GM12878 (cell line): ENCODE measurements around the gene CLEC16A. TPM values are rescaled to one million over a fixed set of nuclear protein-coding genes. Genes with fewer than 3 reads are reported as not detected.

Experiments used
- ATAC-seq: fragments of 200-7000 bp; cut with Tn5 transposase; 3 replicates; pipeline ENCODE4 v1.9.1; 2020; ENCODE audit warnings: mild to moderate bottlenecking, moderate library complexity
- BruUV-seq: library from RNA; stranded (reverse); fragments of 400-500 nt; replicated peaks from 2 replicates; lab custom pipeline; 2021; lab: Mats Ljungman, UMichigan
- CTCF ChIA-PET: fragments of 300-600 bp; sonication (Branson Sonifier 250); formaldehyde crosslinking; extraction: SDS; loops from one replicate; lab custom pipeline; 2021; ENCODE audit warnings: inconsistent platforms; lab: Yijun Ruan, JAX
- POLR2A ChIA-PET: fragments of 350-600 bp; formaldehyde crosslinking; extraction: SDS; loops from one replicate; lab custom pipeline; 2021; ENCODE audit warnings: inconsistent platforms; lab: Charles Lee
- RAD21 ChIA-PET: fragments of 300-600 bp; sonication (Branson Sonifier 250); formaldehyde crosslinking; loops from one replicate; lab custom pipeline; 2023; ENCODE audit warnings: antibody characterized with exemption; ENCODE audit not compliant: unreplicated experiment; lab: Charles Lee
- SMC1A ChIA-PET: fragments of 300-600 bp; sonication (Branson Sonifier 250); formaldehyde crosslinking; loops from one replicate; lab custom pipeline; 2023; ENCODE audit not compliant: unreplicated experiment, uncharacterized antibody; lab: Charles Lee
- DNase-seq: peaks from one replicate; pipeline ENCODE4 v3.0.0-alpha.2; 2011; ENCODE audit warnings: low read depth, low spot score
- FAIRE-seq: peaks from 3 replicates; lab custom pipeline; 2011; peaks lifted over from hg19 to GRCh38; lab: Jason Lieb, UNC
- H2AFZ ChIP-seq: 2 replicates; pipeline ENCODE4 v1.6.0; 2011; ENCODE audit warnings: low read depth, low read length, control low read depth; ENCODE audit not compliant: control insufficient read depth
- H3K27ac ChIP-seq: 2 replicates; pipeline ENCODE4 v1.5.1; 2011; ENCODE audit warnings: control low read depth; ENCODE audit not compliant: control insufficient read depth, insufficient read depth
- H3K27me3 ChIP-seq, 2 experiments: replicated peaks in 1 of 2; 2 replicates each; pipeline versions ENCODE4 v1.6.0 to v1.6.1; 2011; ENCODE audit warnings: low read length in 1 of 2; ENCODE audit not compliant: control insufficient read depth in 2 of 2, insufficient read depth in 2 of 2
- H3K36me3 ChIP-seq, 2 experiments: 2 replicates each; pipeline ENCODE4 v1.5.1; 2011; ENCODE audit warnings: low read length in 1 of 2; ENCODE audit not compliant: control insufficient read depth in 2 of 2, insufficient read depth in 2 of 2
- H3K4me1 ChIP-seq: 2 replicates; pipeline ENCODE4 v1.6.1; 2011; ENCODE audit warnings: mild to moderate bottlenecking, low read length, moderate library complexity, mixed read lengths; ENCODE audit not compliant: control insufficient read depth, insufficient read depth
- H3K4me2 ChIP-seq: 2 replicates; pipeline ENCODE4 v1.6.0; 2011; ENCODE audit warnings: control low read depth; ENCODE audit not compliant: control insufficient read depth, insufficient read depth
- H3K4me3 ChIP-seq: fragments of 200-600 bp; sonication (generic); 2 replicates; pipeline ENCODE4 v1.5.1; 2016
- H3K79me2 ChIP-seq: 2 replicates; pipeline ENCODE4 v1.6.0; 2011; ENCODE audit warnings: low read length; ENCODE audit not compliant: control insufficient read depth, insufficient read depth
- H3K9ac ChIP-seq: 2 replicates; pipeline ENCODE4 v1.8.0; 2011; ENCODE audit warnings: low read length, control low read depth, mixed read lengths; ENCODE audit not compliant: control insufficient read depth, insufficient read depth
- H3K9me3 ChIP-seq: replicated peaks from 3 replicates; pipeline ENCODE4 v1.5.1; 2011; ENCODE audit warnings: mild to moderate bottlenecking, low read length; ENCODE audit not compliant: control insufficient read depth, insufficient read depth
- H4K20me1 ChIP-seq: 2 replicates; pipeline ENCODE4 v1.6.0; 2011; ENCODE audit not compliant: control insufficient read depth, insufficient read depth
- CHD1 ChIP-seq: IDR thresholded peaks from 2 replicates; pipeline ENCODE4 v1.6.1; 2012; ENCODE audit warnings: low read depth, low read length, improper control_type of control experiment
- EED ChIP-seq: sonication (generic); IDR thresholded peaks from 2 replicates; pipeline ENCODE4 v1.6.1; 2016; ENCODE audit warnings: antibody characterized with exemption, low read depth
- KLF5 ChIP-seq: fragments of 450-650 bp; IDR thresholded peaks from 2 replicates; pipeline ENCODE4 v1.6.1; 2014; ENCODE audit warnings: mild to moderate bottlenecking; ENCODE audit not compliant: partially characterized antibody
- MEF2A ChIP-seq: IDR thresholded peaks from 2 replicates; pipeline ENCODE4 v1.6.1; 2011; ENCODE audit warnings: low read depth, mild to moderate bottlenecking, low read length, moderate library complexity; ENCODE audit not compliant: insufficient read depth
- MYC ChIP-seq: IDR thresholded peaks from 2 replicates; pipeline ENCODE4 v1.6.1; 2011; ENCODE audit warnings: mild to moderate bottlenecking, low read length, moderate library complexity, inconsistent platforms; ENCODE audit not compliant: insufficient read depth, insufficient replicate concordance, insufficient read length, severe bottlenecking
- NR2F1 ChIP-seq: fragments of 450-650 bp; conservative IDR thresholded peaks from 2 replicates; pipeline ENCODE4 v1.6.1; 2017; ENCODE audit warnings: mild to moderate bottlenecking
- RUNX3 ChIP-seq: IDR thresholded peaks from 2 replicates; pipeline ENCODE4 v1.6.1; 2012; ENCODE audit warnings: low read length, inconsistent platforms
- SMAD1 ChIP-seq: fragments of 450-650 bp; IDR thresholded peaks from 2 replicates; pipeline ENCODE4 v1.6.1; 2018; ENCODE audit warnings: mild to moderate bottlenecking, low read depth; ENCODE audit not compliant: partially characterized antibody
- SRF ChIP-seq, 2 experiments: IDR thresholded peaks; 2 replicates each; pipeline ENCODE4 v1.6.1; 2011; ENCODE audit warnings: low read depth in 2 of 2, low read length in 2 of 2, mild to moderate bottlenecking in 1 of 2, moderate library complexity in 1 of 2
- STAT1 ChIP-seq: fragments of 450-650 bp; conservative IDR thresholded peaks from 2 replicates; pipeline ENCODE4 v1.6.1; 2014; ENCODE audit warnings: antibody characterized with exemption, mild to moderate bottlenecking
- TAF1 ChIP-seq: IDR thresholded peaks from 2 replicates; pipeline ENCODE4 v1.6.1; 2011; ENCODE audit warnings: mild to moderate bottlenecking, low read depth, low read length, borderline replicate concordance
- YBX1 ChIP-seq: fragments of 450-650 bp; IDR thresholded peaks from 2 replicates; pipeline ENCODE4 v1.6.1; 2016; ENCODE audit warnings: antibody characterized with exemption
- WGBS: methylation state at CpG from one replicate; pipeline ENCODE4 v1.1.6; 2016; ENCODE audit warnings: low lambda C conversion rate; ENCODE audit not compliant: insufficient replicate concordance, insufficient coverage; ENCODE audit errors: missing lambda C conversion rate; 5-methylcytosine and 5-hydroxymethylcytosine counted together
- in situ Hi-C: fragments of 300-500 bp; cut with MboI; formaldehyde crosslinking; loops from 9 replicates; pipeline ENCODE4 v1.14.3; 2018; ENCODE audit warnings: mixed read lengths
- intact Hi-C: fragments of 100-400 bp; cut with micrococcal nuclease; formaldehyde crosslinking; loops from one replicate; pipeline ENCODE4 v1.14.2; 2022; ENCODE audit not compliant: unreplicated experiment
- polyA plus RNA-seq, 11 experiments: library from polyadenylated mRNA; depleted of rRNA in 4 of 11; unstranded in 6 of 11; stranded (reverse) in 5 of 11; fragments of >200 nt; fragmentation: Nextera tagmentation in 4 of 11; fragmentation: Illumina TruSeq in 1 of 11; extraction: Ambion mirVana in 4 of 11; extraction: Trizol in 1 of 11; gene quantifications; 1 replicate in 1 of 11; 2 replicates in 10 of 11; pipeline versions ENCODE4 v1.2.1 to v1.2.3, GENCODE V29; 2011 to 2016; ENCODE audit warnings: inconsistent platforms in 2 of 11, missing spikeins in 2 of 11, low read depth in 1 of 11
- total RNA-seq, 4 experiments: library from RNA; depleted of rRNA in 3 of 4; stranded (reverse); fragments of >200 nt in 3 of 4; fragmentation: Illumina TruSeq in 1 of 4; extraction: Trizol in 1 of 4; gene quantifications; 2 replicates each; pipeline versions ENCODE4 v1.2.1 to v1.2.3, GENCODE V29; 2013 to 2021
- TF ChIP-seq, protein P1 (sequence below): fragments of 450-650 bp; IDR thresholded peaks from 2 replicates; pipeline ENCODE4 v1.6.1; 2017; ENCODE audit warnings: low read depth, mild to moderate bottlenecking, moderate library complexity
- TF ChIP-seq, protein P2 (sequence below): fragments of 450-650 bp; conservative IDR thresholded peaks from 2 replicates; pipeline ENCODE4 v1.6.1; 2017; ENCODE audit warnings: mild to moderate bottlenecking, moderate library complexity

Gene CLEC16A
- total and polyA plus RNA-seq, 10 of the 15 experiments (the other 5 are each of a cell fraction or from before 2014, with no cell fraction given), result 1.5 to 28.8 (median 19.2) TPM

DNA sequence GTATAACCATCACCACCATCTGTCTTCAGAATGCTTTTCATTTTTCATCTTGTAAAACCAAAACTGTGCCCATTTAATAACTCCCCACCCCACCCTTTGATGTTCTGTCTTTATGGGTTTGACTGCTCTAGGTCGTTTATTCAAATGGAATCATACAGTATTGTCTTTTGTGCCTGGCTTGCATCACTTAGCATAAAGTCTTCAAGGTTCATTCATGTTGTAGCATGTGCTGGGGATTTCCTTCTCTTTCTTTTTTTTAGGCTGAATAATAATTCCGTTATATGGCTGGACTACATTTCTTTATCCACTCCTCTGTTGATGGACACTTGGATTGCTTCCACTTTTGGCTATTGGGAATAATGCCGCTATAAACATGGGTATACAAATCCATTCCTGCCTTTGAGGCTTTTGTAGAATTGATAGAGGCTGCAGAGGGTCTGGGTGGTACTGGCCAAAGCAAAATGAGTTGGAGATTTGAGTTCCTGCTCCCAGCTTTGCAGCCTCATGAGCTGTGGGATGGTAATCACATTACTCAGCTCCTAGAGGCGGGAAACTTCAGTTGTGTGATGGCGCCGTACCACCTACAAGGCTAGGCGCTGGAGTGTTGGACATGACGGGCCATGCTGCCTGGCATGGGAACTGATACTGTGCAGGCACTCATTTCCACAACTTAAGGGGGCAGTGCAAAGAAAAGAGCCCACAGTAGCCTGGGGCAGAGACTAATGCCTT is 64.8 kb downstream of the CLEC16A start (continued):
- TF ChIP-seq MEF2A, result no peak
- TF ChIP-seq, protein P1, sequence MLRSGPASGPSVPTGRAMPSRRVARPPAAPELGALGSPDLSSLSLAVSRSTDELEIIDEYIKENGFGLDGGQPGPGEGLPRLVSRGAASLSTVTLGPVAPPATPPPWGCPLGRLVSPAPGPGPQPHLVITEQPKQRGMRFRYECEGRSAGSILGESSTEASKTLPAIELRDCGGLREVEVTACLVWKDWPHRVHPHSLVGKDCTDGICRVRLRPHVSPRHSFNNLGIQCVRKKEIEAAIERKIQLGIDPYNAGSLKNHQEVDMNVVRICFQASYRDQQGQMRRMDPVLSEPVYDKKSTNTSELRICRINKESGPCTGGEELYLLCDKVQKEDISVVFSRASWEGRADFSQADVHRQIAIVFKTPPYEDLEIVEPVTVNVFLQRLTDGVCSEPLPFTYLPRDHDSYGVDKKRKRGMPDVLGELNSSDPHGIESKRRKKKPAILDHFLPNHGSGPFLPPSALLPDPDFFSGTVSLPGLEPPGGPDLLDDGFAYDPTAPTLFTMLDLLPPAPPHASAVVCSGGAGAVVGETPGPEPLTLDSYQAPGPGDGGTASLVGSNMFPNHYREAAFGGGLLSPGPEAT, result no peak
- TF ChIP-seq, protein P2, sequence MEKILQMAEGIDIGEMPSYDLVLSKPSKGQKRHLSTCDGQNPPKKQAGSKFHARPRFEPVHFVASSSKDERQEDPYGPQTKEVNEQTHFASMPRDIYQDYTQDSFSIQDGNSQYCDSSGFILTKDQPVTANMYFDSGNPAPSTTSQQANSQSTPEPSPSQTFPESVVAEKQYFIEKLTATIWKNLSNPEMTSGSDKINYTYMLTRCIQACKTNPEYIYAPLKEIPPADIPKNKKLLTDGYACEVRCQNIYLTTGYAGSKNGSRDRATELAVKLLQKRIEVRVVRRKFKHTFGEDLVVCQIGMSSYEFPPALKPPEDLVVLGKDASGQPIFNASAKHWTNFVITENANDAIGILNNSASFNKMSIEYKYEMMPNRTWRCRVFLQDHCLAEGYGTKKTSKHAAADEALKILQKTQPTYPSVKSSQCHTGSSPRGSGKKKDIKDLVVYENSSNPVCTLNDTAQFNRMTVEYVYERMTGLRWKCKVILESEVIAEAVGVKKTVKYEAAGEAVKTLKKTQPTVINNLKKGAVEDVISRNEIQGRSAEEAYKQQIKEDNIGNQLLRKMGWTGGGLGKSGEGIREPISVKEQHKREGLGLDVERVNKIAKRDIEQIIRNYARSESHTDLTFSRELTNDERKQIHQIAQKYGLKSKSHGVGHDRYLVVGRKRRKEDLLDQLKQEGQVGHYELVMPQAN, result no peak
- TF ChIP-seq RUNX3, result no peak
- no peak for TF ChIP-seq NR2F1
- no peak for TF ChIP-seq CHD1
- TF ChIP-seq SRF (IDR thresholded peaks at IDR 0.05; ENCODE audit: low read depth in 2 of 2, low read length in 2 of 2), result no peak

DNA sequence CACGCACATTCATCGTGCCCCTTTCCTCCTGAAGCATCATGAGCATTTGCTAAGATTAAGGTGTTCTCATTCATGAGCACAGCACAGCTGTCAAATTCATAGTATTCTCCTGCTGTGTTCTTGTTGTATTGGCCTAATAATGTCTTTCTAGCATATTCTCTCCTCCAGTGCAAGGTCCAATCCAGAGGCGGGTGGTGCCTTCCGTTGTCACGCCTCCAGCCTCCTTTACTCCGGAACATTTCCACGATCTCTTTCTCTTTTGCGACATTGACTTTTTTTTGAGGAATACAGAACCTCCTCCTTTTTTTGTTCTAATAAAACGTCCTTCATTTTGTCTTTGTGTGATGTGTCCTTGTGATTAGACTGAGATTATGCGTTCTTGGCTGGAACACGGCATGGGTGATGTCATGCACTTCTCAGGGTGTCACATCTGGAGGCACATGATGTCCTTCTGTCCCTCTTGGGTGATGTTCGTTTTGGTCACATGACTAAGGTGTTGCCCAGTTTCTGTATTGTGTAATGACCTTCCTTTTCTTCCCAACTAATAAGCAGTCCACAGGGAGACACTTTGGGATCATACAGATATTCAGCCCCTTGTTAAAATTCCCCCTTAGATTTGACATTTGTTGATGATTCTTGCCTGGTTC is 66.3 kb downstream of the CLEC16A start:
- ChIA-PET POLR2A (no interaction called here), SMC1A (interaction anchor here (1.1 kb wide), 1 partner anchor 15 kb away, joined by 6 read pairs; no protein-coding TSS in a partner anchor), RAD21 (no interaction called here), CTCF (no interaction called here)
- Histone ChIP-seq H3K27ac (no peak overlapping the region), H3K4me3 (no peak overlapping the region), H4K20me1 (no peaks in the 10 kb centered on the region), H3K79me2 (no peaks in the 10 kb centered on the region), H3K27me3 (no peaks in the 10 kb centered on the region), H3K36me3 (peaks cover 6% of the 10 kb centered on the region in 2 experiments; a peak in 3 of 4 replicates), H3K9ac (no peak overlapping the region), H3K4me2 (no peak overlapping the region), H2AFZ (no peak overlapping the region), H3K4me1 (no peaks in the 10 kb centered on the region), H3K9me3 (no peaks in the 10 kb centered on the region)
- BruUV-seq, result no TSS peak
- intact Hi-C loops (no loop called here), in situ Hi-C loops (no loop called here)
- no peak for FAIRE-seq
- no peak for DNase-seq
- WGBS, result 86% methylated on average over 12 of the region's 12 CpGs
- no peak for ATAC-seq
- no peak for TF ChIP-seq TAF1
- TF ChIP-seq YBX1, result no peak
- TF ChIP-seq EED, result no peak
- TF ChIP-seq SMAD1, result no peak
- no peak for TF ChIP-seq KLF5
- no peak for TF ChIP-seq STAT1
- TF ChIP-seq MYC, result no peak
